HEK293 (cell line): ENCODE data around the gene C1QTNF12.

ENCODE experiments used
- CTCF ChIA-PET: fragments of 350-600 bp; formaldehyde crosslinking; extraction: SDS; loops from one replicate; lab custom pipeline; 2021; ENCODE audit warnings: antibody characterized with exemption; lab: Yijun Ruan, JAX
- POLR2A ChIA-PET: fragments of 300-600 bp; formaldehyde crosslinking; extraction: SDS; loops from one replicate; lab custom pipeline; 2020; ENCODE audit warnings: antibody characterized with exemption, inconsistent platforms; lab: Yijun Ruan, JAX
- H3K27ac ChIP-seq: fragments of 200-500 bp; sonication (Bioruptor generic); 2 replicates; pipeline ENCODE4 v1.5.1; 2014; ENCODE audit warnings: low read depth, low read length, control low read depth, inconsistent platforms; ENCODE audit errors: extremely low read depth
- H3K36me3 ChIP-seq, 2 experiments: fragments of 200-500 bp in 1 of 2; sonication (Bioruptor generic) in 1 of 2; 1 replicate in 1 of 2; 2 replicates in 1 of 2; pipeline ENCODE4 v1.5.1; 2014 to 2017; ENCODE audit warnings: inconsistent platforms in 2 of 2, low read length in 2 of 2; ENCODE audit not compliant: control insufficient read depth in 2 of 2, insufficient read depth in 1 of 2
- H3K4me1 ChIP-seq: fragments of 200-500 bp; sonication (Bioruptor generic); 2 replicates; pipeline ENCODE4 v1.5.1; 2014; ENCODE audit warnings: mild to moderate bottlenecking, low read length, inconsistent platforms; ENCODE audit not compliant: control insufficient read depth, insufficient read depth
- H3K4me3 ChIP-seq: 2 replicates; pipeline ENCODE4 v1.5.1; 2011; ENCODE audit warnings: low read depth, mild to moderate bottlenecking, control low read depth, low read length, moderate library complexity
- H3K9me3 ChIP-seq: fragments of 200-500 bp; sonication (Bioruptor generic); 2 replicates; pipeline ENCODE4 v1.5.1; 2014; ENCODE audit warnings: low read depth, low read length, inconsistent platforms; ENCODE audit not compliant: control insufficient read depth, insufficient read depth
- GLIS2 ChIP-seq: fragments of 450-650 bp; formaldehyde crosslinking; IDR thresholded peaks from 2 replicates; pipeline ENCODE4 v1.5.1; 2016; ENCODE audit warnings: missing biosample characterization, missing genetic modification characterization
- HOXC10 ChIP-seq: sonication (generic); formaldehyde crosslinking; IDR thresholded peaks from 2 replicates; pipeline ENCODE4 v1.8.1; 2023; ENCODE audit warnings: mild to moderate bottlenecking, missing genetic modification reagents
- KLF7 ChIP-seq: fragments of 450-650 bp; formaldehyde crosslinking; IDR thresholded peaks from 2 replicates; pipeline ENCODE4 v1.5.1; 2016; ENCODE audit warnings: missing biosample characterization, missing genetic modification characterization, borderline replicate concordance
- KLF8 ChIP-seq: fragments of 450-650 bp; formaldehyde crosslinking; IDR thresholded peaks from 2 replicates; pipeline ENCODE4 v1.5.1; 2016; ENCODE audit warnings: missing biosample characterization, missing genetic modification characterization
- MEIS1 ChIP-seq: sonication (generic); formaldehyde crosslinking; IDR thresholded peaks from 2 replicates; pipeline ENCODE4 v1.8.1; 2022; ENCODE audit warnings: missing genetic modification reagents, mild to moderate bottlenecking, borderline replicate concordance
- PRDM10 ChIP-seq: fragments of 450-650 bp; formaldehyde crosslinking; IDR thresholded peaks from 2 replicates; pipeline ENCODE4 v1.5.1; 2016; ENCODE audit warnings: missing biosample characterization, missing genetic modification characterization
- REPIN1 ChIP-seq: fragments of 450-650 bp; formaldehyde crosslinking; IDR thresholded peaks from 2 replicates; pipeline ENCODE4 v1.5.1; 2017; ENCODE audit warnings: missing biosample characterization, missing genetic modification characterization, low read depth
- TSHZ1 ChIP-seq: fragments of 450-650 bp; formaldehyde crosslinking; IDR thresholded peaks from 2 replicates; pipeline ENCODE4 v1.5.1; 2016; ENCODE audit warnings: missing biosample characterization, missing genetic modification characterization, borderline replicate concordance
- WT1 ChIP-seq: fragments of 450-650 bp; formaldehyde crosslinking; IDR thresholded peaks from 2 replicates; pipeline ENCODE4 v1.5.1; 2016; ENCODE audit warnings: missing biosample characterization, missing genetic modification characterization
- ZFHX2 ChIP-seq: fragments of 450-650 bp; formaldehyde crosslinking; conservative IDR thresholded peaks from 2 replicates; pipeline ENCODE4 v1.5.1; 2016; ENCODE audit warnings: missing biosample characterization, missing genetic modification characterization
- ZNF112 ChIP-seq: fragments of 450-650 bp; formaldehyde crosslinking; IDR thresholded peaks from 2 replicates; pipeline ENCODE4 v1.5.0; 2017; ENCODE audit warnings: missing biosample characterization, missing genetic modification characterization
- ZNF114 ChIP-seq: fragments of 450-650 bp; formaldehyde crosslinking; IDR thresholded peaks from 2 replicates; pipeline ENCODE4 v1.5.0; 2017; ENCODE audit warnings: missing biosample characterization, missing genetic modification characterization
- ZNF184 ChIP-seq: fragments of 450-650 bp; IDR thresholded peaks from 2 replicates; pipeline ENCODE4 v1.5.1; 2018; ENCODE audit warnings: missing biosample characterization, mild to moderate bottlenecking, missing genetic modification characterization
- ZNF239 ChIP-seq: fragments of 450-650 bp; formaldehyde crosslinking; IDR thresholded peaks from 2 replicates; pipeline ENCODE4 v1.5.1; 2016; ENCODE audit warnings: missing biosample characterization, missing genetic modification characterization
- ZNF266 ChIP-seq: fragments of 450-650 bp; formaldehyde crosslinking; IDR thresholded peaks from 2 replicates; pipeline ENCODE4 v1.5.1; 2016; ENCODE audit warnings: missing biosample characterization, missing genetic modification characterization, low read depth
- ZNF311 ChIP-seq: fragments of 450-650 bp; formaldehyde crosslinking; IDR thresholded peaks from 2 replicates; pipeline ENCODE4 v1.5.1; 2017; ENCODE audit warnings: missing biosample characterization, missing genetic modification characterization, borderline replicate concordance
- ZNF37A ChIP-seq: fragments of 450-650 bp; IDR thresholded peaks from 2 replicates; pipeline ENCODE4 v1.5.1; 2018; ENCODE audit warnings: missing biosample characterization, missing genetic modification characterization
- ZNF394 ChIP-seq: fragments of 450-650 bp; formaldehyde crosslinking; IDR thresholded peaks from 2 replicates; pipeline ENCODE4 v1.5.1; 2016; ENCODE audit warnings: missing biosample characterization, missing genetic modification characterization, mild to moderate bottlenecking, moderate library complexity, borderline replicate concordance
- ZNF623 ChIP-seq: fragments of 450-650 bp; formaldehyde crosslinking; IDR thresholded peaks from 2 replicates; pipeline ENCODE4 v1.5.1; 2016; ENCODE audit warnings: missing biosample characterization, missing genetic modification characterization
- ZNF785 ChIP-seq: fragments of 450-650 bp; formaldehyde crosslinking; IDR thresholded peaks from 2 replicates; pipeline ENCODE4 v1.5.1; 2016; ENCODE audit warnings: missing biosample characterization, missing genetic modification characterization
- ZNF792 ChIP-seq: fragments of 450-650 bp; formaldehyde crosslinking; IDR thresholded peaks from 2 replicates; pipeline ENCODE4 v1.5.1; 2016; ENCODE audit warnings: missing biosample characterization, missing genetic modification characterization
- ZNF843 ChIP-seq: fragments of 450-650 bp; formaldehyde crosslinking; IDR thresholded peaks from 2 replicates; pipeline ENCODE4 v1.5.1; 2016; ENCODE audit warnings: missing biosample characterization, missing genetic modification characterization
- TF ChIP-seq, protein P1 (sequence below): fragments of 450-650 bp; formaldehyde crosslinking; IDR thresholded peaks from 2 replicates; pipeline ENCODE4 v1.5.1; 2016; ENCODE audit warnings: missing biosample characterization, missing genetic modification characterization

The C1QTNF12 gene

DNA sequence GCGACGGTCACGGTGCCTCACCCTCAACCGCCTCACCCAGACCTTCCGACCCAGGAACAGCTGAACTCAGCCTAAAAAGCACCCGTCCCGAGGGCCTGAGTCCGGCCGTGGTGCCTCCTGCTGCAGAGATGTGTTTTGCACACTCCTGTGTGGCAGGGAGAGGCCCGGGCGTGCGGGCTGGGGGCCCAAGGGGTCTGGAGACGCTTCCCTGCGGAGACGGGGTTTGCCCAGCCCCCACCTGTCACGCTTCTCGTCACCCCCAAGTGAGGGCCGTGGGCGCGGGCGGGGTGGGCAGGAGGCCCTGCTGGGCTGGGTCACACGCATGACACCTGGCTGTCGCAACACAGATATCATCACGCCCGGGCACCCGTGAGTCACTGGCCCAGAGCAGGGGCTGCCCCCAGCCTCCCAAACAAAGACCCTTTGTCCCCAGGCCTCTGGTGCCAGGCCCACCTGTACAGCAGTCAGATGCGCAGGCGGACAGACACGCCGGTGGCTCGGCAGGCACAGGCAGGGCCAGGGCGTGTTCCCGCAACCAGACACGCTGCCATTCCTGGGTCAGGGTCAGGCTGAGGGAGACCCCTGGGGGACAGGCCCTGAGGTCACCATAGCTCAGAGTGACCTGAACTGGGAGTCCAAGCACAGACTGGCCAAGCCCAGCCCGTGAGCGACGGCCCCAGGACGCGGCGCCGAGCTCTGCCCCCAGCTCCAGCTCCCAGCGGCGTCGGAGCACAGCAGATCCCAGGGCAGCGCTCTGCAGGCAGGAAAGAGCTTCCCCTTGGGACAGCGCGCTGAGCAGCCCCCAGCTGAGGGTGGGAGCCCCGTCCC is 8.4 kb downstream of the C1QTNF12 start (continued):
- TF ChIP-seq ZNF114 (tag by site-specific recombination): no peak
- TF ChIP-seq ZNF311: no peak
- peak; percentile 45; the same call in 1 of the 2 replicates for TF ChIP-seq GLIS2
- TF ChIP-seq ZNF394 (tag by site-specific recombination): no peak
- TF ChIP-seq ZNF843 (tag by site-specific recombination): no peak
- no peak for TF ChIP-seq HOXC10 (CRISPR knock-in tag)
- TF ChIP-seq ZNF623 (tag by site-specific recombination): no peak
- TF ChIP-seq REPIN1 (tag by site-specific recombination): no peak
- TF ChIP-seq, protein P1, sequence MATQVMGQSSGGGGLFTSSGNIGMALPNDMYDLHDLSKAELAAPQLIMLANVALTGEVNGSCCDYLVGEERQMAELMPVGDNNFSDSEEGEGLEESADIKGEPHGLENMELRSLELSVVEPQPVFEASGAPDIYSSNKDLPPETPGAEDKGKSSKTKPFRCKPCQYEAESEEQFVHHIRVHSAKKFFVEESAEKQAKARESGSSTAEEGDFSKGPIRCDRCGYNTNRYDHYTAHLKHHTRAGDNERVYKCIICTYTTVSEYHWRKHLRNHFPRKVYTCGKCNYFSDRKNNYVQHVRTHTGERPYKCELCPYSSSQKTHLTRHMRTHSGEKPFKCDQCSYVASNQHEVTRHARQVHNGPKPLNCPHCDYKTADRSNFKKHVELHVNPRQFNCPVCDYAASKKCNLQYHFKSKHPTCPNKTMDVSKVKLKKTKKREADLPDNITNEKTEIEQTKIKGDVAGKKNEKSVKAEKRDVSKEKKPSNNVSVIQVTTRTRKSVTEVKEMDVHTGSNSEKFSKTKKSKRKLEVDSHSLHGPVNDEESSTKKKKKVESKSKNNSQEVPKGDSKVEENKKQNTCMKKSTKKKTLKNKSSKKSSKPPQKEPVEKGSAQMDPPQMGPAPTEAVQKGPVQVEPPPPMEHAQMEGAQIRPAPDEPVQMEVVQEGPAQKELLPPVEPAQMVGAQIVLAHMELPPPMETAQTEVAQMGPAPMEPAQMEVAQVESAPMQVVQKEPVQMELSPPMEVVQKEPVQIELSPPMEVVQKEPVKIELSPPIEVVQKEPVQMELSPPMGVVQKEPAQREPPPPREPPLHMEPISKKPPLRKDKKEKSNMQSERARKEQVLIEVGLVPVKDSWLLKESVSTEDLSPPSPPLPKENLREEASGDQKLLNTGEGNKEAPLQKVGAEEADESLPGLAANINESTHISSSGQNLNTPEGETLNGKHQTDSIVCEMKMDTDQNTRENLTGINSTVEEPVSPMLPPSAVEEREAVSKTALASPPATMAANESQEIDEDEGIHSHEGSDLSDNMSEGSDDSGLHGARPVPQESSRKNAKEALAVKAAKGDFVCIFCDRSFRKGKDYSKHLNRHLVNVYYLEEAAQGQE: no peak
- TF ChIP-seq ZNF112 (tag by site-specific recombination): no peak
- TF ChIP-seq ZNF792 (tag by site-specific recombination): no peak
- no peak for TF ChIP-seq ZNF785
- no peak for TF ChIP-seq ZNF239 (tag by site-specific recombination)
- no peak for TF ChIP-seq MEIS1
- no peak for TF ChIP-seq TSHZ1 (tag by site-specific recombination)
- no peak for TF ChIP-seq ZNF266 (tag by site-specific recombination)
- 0 out of 2 replicates have a peak, but pooled peaks have one; percentile 42 for TF ChIP-seq KLF7 (tag by site-specific recombination)

GRCh38 chr1:1236945-1237873 is 9.3 kb downstream of the C1QTNF12 start:
- POLR2A ChIA-PET: interaction anchor here (0.6 to 1.0 kb wide), 2 partner anchors 115 to 162 kb away, joined by 3 to 4 read pairs; partner anchors contain the start of gene CCNL2
- TF ChIP-seq PRDM10 (tag by site-specific recombination) (peak; percentile 64), WT1 (tag by site-specific recombination) (peak; percentile 69), ZNF37A (no peak), KLF8 (tag by site-specific recombination) (peak; percentile 40; the same call in 1 of the 2 replicates), ZFHX2 (tag by site-specific recombination) (peak; percentile 66), ZNF184 (tag by site-specific recombination) (no peak)

More at GRCh38 chr1:1236945-1237873, 9.3 kb downstream of the C1QTNF12 start:
- Histone ChIP-seq H3K4me3 (no peak overlapping the region), H3K9me3 (no peaks in the 10 kb centered on the region), H3K4me1 (no peaks in the 10 kb centered on the region; the same call in 1 of the 2 replicates), H3K36me3 (peaks cover 0 to 10% of the 10 kb centered on the region in 2 experiments; a peak in 1 of 3 replicates), H3K27ac (peak overlapping the region; percentile 37; the same call in 1 of the 2 replicates)
- CTCF ChIA-PET: interaction anchor here (3.2 kb wide), 1 partner anchor 115 kb away, joined by 13 read pairs; no protein-coding TSS in a partner anchor
